ES-I3 (cell line): ENCODE measurements around the gene CIITA.

Source experiments
- H3K36me3 ChIP-seq: 2 replicates; pipeline ENCODE4 v1.6.1; 2013; ENCODE audit warnings: mild to moderate bottlenecking, low read length, control low read depth, moderate library complexity; ENCODE audit not compliant: insufficient read depth
- H3K4me1 ChIP-seq: 2 replicates; pipeline ENCODE4 v1.6.1; 2013; ENCODE audit warnings: mild to moderate bottlenecking, control low read depth, low read length; ENCODE audit not compliant: insufficient read depth
- H3K9ac ChIP-seq: 2 replicates; pipeline ENCODE4 v1.6.1; 2013; ENCODE audit warnings: low read depth, mild to moderate bottlenecking, low read length, moderate library complexity
- H3K9me3 ChIP-seq: 2 replicates; pipeline ENCODE4 v1.6.1; 2013; ENCODE audit warnings: mild to moderate bottlenecking, low read length, moderate library complexity; ENCODE audit not compliant: control insufficient read depth, insufficient read depth

Gene CIITA

GRCh38 chr16:10838621-10839278 lies 38.3 kb upstream of the CIITA start:
- H3K9ac ChIP-seq, result no peak overlapping the region
- H3K36me3 ChIP-seq, result no peaks in the 10 kb centered on the region; the same call in 1 of the 2 replicates
- peaks cover 5% of the 10 kb centered on the region; the same call in 1 of the 2 replicates for H3K4me1 ChIP-seq
- H3K9me3 ChIP-seq, result no peaks in the 10 kb centered on the region

DNA sequence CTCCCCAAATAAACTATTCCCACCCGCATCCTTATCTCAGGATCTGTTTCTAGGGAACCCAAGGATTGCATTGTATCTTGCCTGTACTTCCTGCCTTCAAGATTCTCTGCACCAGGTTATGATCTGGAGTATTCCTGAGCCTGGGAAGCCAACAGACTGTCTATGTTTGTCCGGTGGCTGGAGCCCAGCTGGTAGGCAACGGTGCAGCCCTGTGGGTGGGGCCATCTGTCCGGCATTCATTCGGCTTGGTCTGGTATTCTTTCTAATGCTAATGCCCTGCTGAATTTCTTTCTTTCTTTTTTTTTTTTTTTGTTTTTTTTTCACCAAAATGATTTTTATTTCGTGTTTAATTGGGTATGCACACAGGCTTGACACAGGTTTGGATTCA lies 37.7 kb upstream of the CIITA start:
- Histone ChIP-seq H3K4me1 (peaks cover 5% of the 10 kb centered on the region; the same call in 1 of the 2 replicates), H3K9ac (no peak overlapping the region), H3K36me3 (no peaks in the 10 kb centered on the region; the same call in 1 of the 2 replicates), H3K9me3 (no peaks in the 10 kb centered on the region)

DNA sequence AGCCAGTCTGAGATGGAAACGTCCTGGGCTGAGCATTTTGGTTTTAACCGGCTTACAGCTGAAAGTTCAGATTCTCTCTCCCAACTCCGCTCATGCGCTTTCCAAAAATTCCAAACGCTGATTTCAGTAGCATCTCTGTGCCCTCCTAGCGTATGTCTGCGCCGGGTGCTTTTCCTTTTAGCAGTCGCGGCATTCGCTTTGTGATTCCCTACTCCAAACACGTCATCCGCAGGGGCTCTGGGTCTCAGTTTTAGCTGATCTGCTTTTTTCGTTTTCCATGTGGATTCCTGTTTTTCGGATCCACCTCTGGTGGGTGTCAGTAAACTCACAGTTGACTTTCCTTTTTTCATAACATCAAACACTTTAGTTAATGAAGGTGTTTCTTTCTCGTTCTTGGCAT lies 36.3 kb upstream of the CIITA start:
- peaks cover 5% of the 10 kb centered on the region; the same call in 1 of the 2 replicates for H3K4me1 ChIP-seq

GRCh38 chr16:10846213-10846998 lies 30.6 kb upstream of the CIITA start:
- Histone ChIP-seq H3K4me1 (no peaks in the 10 kb centered on the region), H3K9me3 (no peaks in the 10 kb centered on the region), H3K9ac (no peak overlapping the region), H3K36me3 (no peaks in the 10 kb centered on the region)

More for the DNA sequence above, 36.3 kb upstream of the CIITA start:
- no peaks in the 10 kb centered on the region for H3K9me3 ChIP-seq
- H3K36me3 ChIP-seq, result no peaks in the 10 kb centered on the region; the same call in 1 of the 2 replicates
- no peak overlapping the region for H3K9ac ChIP-seq

DNA sequence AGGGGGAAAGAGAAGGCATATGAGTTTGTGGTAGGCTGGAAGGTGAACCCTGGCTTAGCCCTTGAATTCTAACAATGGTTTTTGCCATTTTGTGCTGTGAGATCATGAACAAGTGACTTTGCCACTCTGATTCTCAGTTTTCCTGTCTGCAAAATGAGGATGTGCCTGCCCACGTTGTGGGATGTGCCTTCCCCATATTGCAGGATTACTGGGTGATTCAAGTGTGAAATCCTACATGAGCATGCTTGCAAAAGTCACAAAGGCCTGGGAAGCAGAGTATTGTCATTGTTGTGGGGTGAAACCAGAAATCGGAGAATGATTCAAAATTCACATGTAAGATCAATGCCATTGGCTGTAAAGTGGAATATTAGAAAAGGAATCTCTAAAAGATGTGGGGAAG lies 29.8 kb upstream of the CIITA start:
- no peak overlapping the region for H3K9ac ChIP-seq
- H3K36me3 ChIP-seq, result no peaks in the 10 kb centered on the region
- no peaks in the 10 kb centered on the region for H3K9me3 ChIP-seq
- no peaks in the 10 kb centered on the region for H3K4me1 ChIP-seq

DNA sequence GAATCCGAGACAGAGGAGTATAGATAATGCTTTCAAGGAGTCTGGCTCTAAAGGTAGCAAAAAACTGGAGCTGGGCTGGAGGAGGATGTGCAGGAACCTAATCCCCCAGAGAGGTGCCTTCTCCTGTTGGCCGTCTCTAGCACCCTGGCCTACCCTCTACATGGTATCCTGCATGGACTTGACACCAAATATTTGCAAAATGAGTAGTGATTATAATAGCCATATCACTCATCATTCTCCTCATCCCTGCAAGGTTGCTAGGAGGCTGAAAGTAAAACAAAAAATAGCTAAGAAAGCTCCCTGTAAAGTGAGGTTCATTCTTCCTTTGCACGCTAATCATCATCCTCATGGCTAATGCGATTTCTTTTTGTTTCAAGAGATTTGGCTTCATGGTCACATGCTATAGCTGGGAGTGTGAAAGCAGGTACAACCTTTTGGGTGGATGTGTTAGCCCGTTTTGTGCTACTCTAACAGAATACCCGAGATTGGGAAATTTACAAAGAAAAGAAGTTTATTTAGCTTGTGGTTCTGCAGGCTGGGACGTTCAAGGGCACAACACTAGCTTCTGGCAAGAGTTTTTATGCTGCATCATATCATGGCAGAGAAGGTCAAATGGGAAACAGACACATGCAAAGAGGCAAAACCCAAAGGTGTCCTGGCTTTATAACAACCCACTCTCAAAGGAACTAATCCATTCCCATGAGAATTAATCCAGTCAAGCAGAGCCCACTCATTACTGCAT lies 27.1 kb upstream of the CIITA start:
- no peak overlapping the region for H3K9ac ChIP-seq
- no peaks in the 10 kb centered on the region for H3K4me1 ChIP-seq
- no peaks in the 10 kb centered on the region for H3K9me3 ChIP-seq
- no peaks in the 10 kb centered on the region for H3K36me3 ChIP-seq

- H3K9ac ChIP-seq, result no peak overlapping the region
- H3K36me3 ChIP-seq, result no peaks in the 10 kb centered on the region
- no peaks in the 10 kb centered on the region for H3K4me1 ChIP-seq
- H3K9me3 ChIP-seq, result no peaks in the 10 kb centered on the region
Measured at GRCh38 chr16:10850478-10850850, 26.5 kb upstream of the CIITA start.

DNA sequence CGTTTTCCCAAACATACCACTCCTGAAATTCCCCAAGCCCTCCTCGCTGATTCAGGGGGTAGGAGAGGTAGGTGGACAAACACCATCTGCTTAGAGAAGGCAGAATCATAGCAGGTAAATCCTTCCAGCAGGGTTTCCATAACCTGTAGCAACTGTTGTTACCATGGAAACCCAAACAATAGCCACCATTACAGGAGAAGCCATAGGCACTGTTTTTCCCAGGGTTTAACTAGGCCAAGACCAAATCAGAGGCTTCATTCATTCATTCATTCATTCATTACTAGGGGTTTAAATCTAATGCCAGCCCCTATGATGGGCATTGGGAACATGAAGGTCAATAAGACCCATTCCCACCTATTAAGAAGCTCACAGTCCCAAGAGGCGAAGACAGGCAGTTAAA lies 25.5 kb upstream of the CIITA start:
- H3K36me3 ChIP-seq, result no peaks in the 10 kb centered on the region
- H3K9me3 ChIP-seq, result no peaks in the 10 kb centered on the region
- no peaks in the 10 kb centered on the region for H3K4me1 ChIP-seq
- H3K9ac ChIP-seq, result no peak overlapping the region

DNA sequence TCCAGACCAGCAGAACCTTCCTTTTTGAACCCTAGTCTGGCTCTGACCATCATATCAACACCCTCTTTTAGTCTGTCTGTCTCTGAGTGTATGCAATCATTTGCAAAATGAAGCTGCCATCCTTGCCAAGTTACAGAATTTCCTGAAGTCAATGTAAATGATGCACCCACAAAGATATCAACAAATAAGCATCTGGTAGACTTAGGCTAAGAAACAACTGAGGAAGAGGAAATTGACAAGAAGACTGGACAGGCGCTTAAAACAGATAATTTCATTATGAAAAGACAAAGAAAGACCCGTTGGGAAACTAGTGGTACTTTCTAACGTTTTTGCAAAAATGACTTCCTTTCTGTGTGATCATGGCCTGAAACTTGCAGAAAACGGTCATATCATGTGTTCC lies 24.7 kb upstream of the CIITA start:
- H3K36me3 ChIP-seq, result no peaks in the 10 kb centered on the region
- no peaks in the 10 kb centered on the region for H3K4me1 ChIP-seq
- H3K9me3 ChIP-seq, result no peaks in the 10 kb centered on the region
- no peak overlapping the region for H3K9ac ChIP-seq

GRCh38 chr16:10852948-10853347 lies 24.1 kb upstream of the CIITA start:
- H3K36me3 ChIP-seq, result no peaks in the 10 kb centered on the region
- no peak overlapping the region for H3K9ac ChIP-seq
- H3K4me1 ChIP-seq, result no peaks in the 10 kb centered on the region
- H3K9me3 ChIP-seq, result no peaks in the 10 kb centered on the region

GRCh38 chr16:10856042-10856441 lies 21.0 kb upstream of the CIITA start:
- H3K4me1 ChIP-seq, result no peaks in the 10 kb centered on the region
- H3K36me3 ChIP-seq, result no peaks in the 10 kb centered on the region
- H3K9ac ChIP-seq, result no peak overlapping the region
- no peaks in the 10 kb centered on the region for H3K9me3 ChIP-seq

GRCh38 chr16:10858203-10858602 lies 18.8 kb upstream of the CIITA start:
- Histone ChIP-seq H3K36me3 (no peaks in the 10 kb centered on the region), H3K4me1 (no peaks in the 10 kb centered on the region), H3K9me3 (no peaks in the 10 kb centered on the region), H3K9ac (no peak overlapping the region)

- H3K4me1 ChIP-seq, result no peaks in the 10 kb centered on the region
- H3K9ac ChIP-seq, result no peak overlapping the region
- no peaks in the 10 kb centered on the region for H3K36me3 ChIP-seq
- no peaks in the 10 kb centered on the region for H3K9me3 ChIP-seq
Measured at GRCh38 chr16:10859020-10859419, 18.0 kb upstream of the CIITA start.

DNA sequence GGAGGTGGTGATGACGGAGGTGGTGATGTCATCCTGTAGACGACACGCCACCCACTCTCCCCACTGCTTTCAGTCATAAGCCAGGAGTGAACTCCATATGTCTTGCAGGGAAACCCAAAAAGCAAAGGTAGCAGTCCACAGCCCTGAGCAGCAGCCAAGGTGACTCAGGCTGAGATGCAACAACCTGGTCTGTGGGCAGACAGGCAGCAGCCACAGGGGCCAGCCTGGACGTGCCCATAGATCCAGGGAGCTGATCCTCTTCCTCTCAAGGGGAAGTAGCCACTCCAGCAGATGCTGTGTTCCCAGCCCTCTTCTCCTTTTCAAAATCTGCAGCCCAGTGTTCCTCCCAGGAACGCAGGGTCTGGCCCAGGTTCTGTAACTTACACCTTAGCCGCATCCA lies 17.3 kb upstream of the CIITA start:
- Histone ChIP-seq H3K4me1 (no peaks in the 10 kb centered on the region), H3K9ac (no peak overlapping the region), H3K36me3 (no peaks in the 10 kb centered on the region), H3K9me3 (no peaks in the 10 kb centered on the region)

- no peaks in the 10 kb centered on the region for H3K4me1 ChIP-seq
- no peaks in the 10 kb centered on the region for H3K9me3 ChIP-seq
Measured at GRCh38 chr16:10862438-10862837, 14.6 kb upstream of the CIITA start.

More at GRCh38 chr16:10862438-10862837, 14.6 kb upstream of the CIITA start:
- no peak overlapping the region for H3K9ac ChIP-seq
- no peaks in the 10 kb centered on the region for H3K36me3 ChIP-seq
